Duodenal mucosa (tissue), 2 donors: ENCODE data around the gene PDZD2.
"Not testable (repeated sequence)": the region's sequence is repeated elsewhere in the genome, so short reads cannot be mapped to it uniquely, and the experiment has no call there.

Experiments used
- H3K27ac ChIP-seq: one replicate; pipeline ENCODE4 v1.7.0; 2013; ENCODE audit warnings: low read depth, low read length
- H3K27me3 ChIP-seq, 2 donors: one replicate each; pipeline ENCODE4 v1.7.0; 2013; ENCODE audit warnings: low read length in 2 of 2, control low read depth in 1 of 2; ENCODE audit not compliant: insufficient read depth in 2 of 2, control insufficient read depth in 1 of 2
- H3K36me3 ChIP-seq, 2 donors: one replicate each; pipeline ENCODE4 v1.7.0; 2013; ENCODE audit warnings: low read length in 2 of 2, control low read depth in 1 of 2; ENCODE audit not compliant: insufficient read depth in 2 of 2, control insufficient read depth in 1 of 2
- H3K4me1 ChIP-seq, 2 donors: one replicate each; pipeline ENCODE4 v1.7.0; 2013; ENCODE audit warnings: low read length in 2 of 2, control low read depth in 1 of 2; ENCODE audit not compliant: insufficient read depth in 2 of 2, control insufficient read depth in 1 of 2
- H3K4me3 ChIP-seq, 2 donors: one replicate each; pipeline ENCODE4 v1.7.0; 2013; ENCODE audit warnings: low read length in 2 of 2, low read depth in 1 of 2
- H3K9ac ChIP-seq, 2 donors: one replicate each; pipeline ENCODE4 v1.7.0; 2013; ENCODE audit warnings: low read length in 2 of 2, low read depth in 1 of 2
- H3K9me3 ChIP-seq, 2 donors: one replicate each; pipeline ENCODE4 v1.7.0; 2013; ENCODE audit warnings: low read length in 2 of 2, control low read depth in 1 of 2; ENCODE audit not compliant: control insufficient read depth in 1 of 2

The PDZD2 gene

DNA sequence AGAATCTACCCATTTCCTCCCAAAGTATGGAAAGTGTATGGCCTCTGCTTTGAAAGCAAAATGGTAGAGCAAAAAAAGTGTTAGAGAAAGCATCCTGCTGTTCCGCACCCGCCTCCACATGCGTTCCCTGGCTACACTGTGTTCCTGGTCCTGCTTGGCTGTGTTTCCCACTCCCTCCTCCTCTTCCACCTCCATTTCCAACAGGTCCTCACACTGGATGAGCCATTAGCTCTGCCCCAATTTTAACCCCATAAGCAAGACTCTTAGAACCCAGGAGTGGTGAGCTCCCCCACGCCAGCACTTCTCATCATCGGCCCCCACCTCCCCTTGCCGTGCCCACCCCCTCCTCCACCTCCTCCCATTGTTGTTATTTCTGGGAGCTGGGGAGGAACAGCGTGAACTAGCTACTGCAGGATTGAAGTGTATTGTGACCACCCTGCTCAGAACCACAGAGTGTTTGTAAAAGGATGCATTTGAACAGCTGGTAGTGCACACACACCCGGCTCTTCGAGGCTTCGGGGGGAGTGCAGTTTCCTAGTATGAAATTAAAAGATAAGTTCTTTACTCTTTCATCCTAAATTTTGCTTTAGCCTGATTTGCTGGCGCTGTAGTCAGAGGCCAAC, 120.0 kb downstream of the PDZD2 start:
- H3K27ac ChIP-seq = no peak overlapping the region
- H3K36me3 ChIP-seq = no peaks in the 10 kb centered on the region

DNA sequence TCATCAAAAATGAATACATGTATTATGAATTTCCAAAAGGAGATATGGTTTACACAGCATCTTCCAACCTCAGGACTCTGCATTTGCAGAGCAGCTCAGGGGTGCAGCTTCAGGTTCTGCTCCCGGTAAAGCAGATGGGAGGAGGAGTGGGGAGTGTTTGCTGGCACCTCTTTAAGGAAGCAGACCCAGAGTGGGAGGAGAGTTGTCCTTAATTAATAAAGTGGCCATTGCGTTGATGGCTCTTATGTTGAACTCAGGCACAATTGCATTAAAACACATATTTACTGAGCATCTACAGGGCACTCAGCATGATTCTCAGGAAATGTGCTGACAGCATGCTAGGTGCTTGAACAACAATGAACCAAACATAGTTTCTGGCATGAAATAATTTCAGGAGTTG, 121.0 kb downstream of the PDZD2 start:
- H3K36me3 ChIP-seq = no peaks in the 10 kb centered on the region
- H3K9ac ChIP-seq = no peak overlapping the region
- no peak overlapping the region for H3K27ac ChIP-seq
- no peaks in the 10 kb centered on the region for H3K4me1 ChIP-seq
- H3K27me3 ChIP-seq = no peaks in the 10 kb centered on the region
- no peak overlapping the region for H3K4me3 ChIP-seq
- no peaks in the 10 kb centered on the region for H3K9me3 ChIP-seq

More for the DNA sequence above, 120.0 kb downstream of the PDZD2 start:
- H3K4me3 ChIP-seq = no peak overlapping the region
- no peak overlapping the region for H3K9ac ChIP-seq
- H3K27me3 ChIP-seq = no peaks in the 10 kb centered on the region
- no peaks in the 10 kb centered on the region for H3K4me1 ChIP-seq
- no peaks in the 10 kb centered on the region for H3K9me3 ChIP-seq

DNA sequence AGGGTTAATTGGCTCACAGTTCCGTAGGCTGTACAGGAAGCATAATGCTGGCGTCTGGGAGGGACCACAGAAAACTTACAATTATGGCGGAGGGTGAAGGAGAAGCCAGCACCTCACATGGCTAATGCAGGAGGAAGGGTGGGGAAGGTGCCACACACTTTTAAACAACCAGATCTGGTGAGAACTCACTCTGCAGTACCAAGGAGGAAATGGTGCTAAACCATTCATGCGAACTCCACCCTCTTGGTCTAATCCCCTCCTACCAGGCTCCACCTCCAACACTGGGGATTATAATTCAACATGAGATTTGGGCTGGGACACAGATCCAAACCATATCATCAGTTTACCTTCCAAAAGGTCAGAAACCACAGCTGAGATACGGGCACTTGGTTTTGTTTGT, 122.9 kb downstream of the PDZD2 start:
- no peaks in the 10 kb centered on the region for H3K27me3 ChIP-seq
- H3K4me1 ChIP-seq = no peaks in the 10 kb centered on the region
- no peak overlapping the region for H3K4me3 ChIP-seq
- no peaks in the 10 kb centered on the region for H3K9me3 ChIP-seq
- no peak overlapping the region for H3K9ac ChIP-seq
- no peak overlapping the region for H3K27ac ChIP-seq
- H3K36me3 ChIP-seq = no peaks in the 10 kb centered on the region

DNA sequence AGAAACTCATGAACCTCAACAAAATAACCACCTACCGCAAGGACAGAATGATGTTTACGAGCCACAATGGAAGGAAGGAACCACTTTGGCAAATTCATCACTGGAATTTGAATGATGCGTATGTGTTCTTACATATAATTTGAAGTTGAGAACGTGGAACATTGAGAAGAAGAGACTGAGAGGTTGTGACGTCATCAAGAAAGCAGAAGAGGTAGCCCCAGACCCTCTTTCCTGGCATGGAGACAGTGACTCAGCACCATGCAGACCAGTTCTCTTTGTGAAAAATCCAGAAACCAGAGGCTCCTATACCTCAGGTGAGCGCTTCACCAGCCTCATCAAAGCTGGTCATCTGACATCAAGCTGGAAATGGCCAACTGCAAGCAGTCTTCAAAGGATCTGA, 124.5 kb downstream of the PDZD2 start:
- H3K9me3 ChIP-seq = no peaks in the 10 kb centered on the region
- H3K9ac ChIP-seq = no peak overlapping the region
- no peaks in the 10 kb centered on the region for H3K4me1 ChIP-seq
- H3K4me3 ChIP-seq = no peak overlapping the region
- no peak overlapping the region for H3K27ac ChIP-seq
- no peaks in the 10 kb centered on the region for H3K36me3 ChIP-seq
- H3K27me3 ChIP-seq = no peaks in the 10 kb centered on the region

DNA sequence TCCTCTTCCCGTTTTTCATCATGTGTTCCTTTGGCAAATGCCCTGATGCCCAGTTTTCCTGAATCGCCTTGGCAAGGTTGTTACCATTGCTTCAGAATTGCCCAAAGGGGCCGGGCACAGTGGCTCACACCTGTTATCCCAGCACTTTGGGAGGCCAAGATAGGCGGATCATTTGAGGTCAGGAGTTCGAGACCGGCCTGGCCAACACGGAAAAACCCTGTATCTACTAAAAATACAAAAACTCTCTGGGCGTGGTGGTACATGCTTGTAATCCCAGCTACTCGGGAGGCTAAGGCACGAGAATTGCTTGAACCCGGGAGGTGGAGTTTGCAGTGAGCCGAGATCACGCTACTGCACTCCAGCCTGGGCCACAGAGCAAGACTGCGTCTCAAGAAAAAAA, 125.8 kb downstream of the PDZD2 start:
- H3K27ac ChIP-seq, H3K36me3 ChIP-seq, H3K9ac ChIP-seq, H3K27me3 ChIP-seq, H3K4me1 ChIP-seq, H3K4me3 ChIP-seq, H3K9me3 ChIP-seq: not testable (repeated sequence)

DNA sequence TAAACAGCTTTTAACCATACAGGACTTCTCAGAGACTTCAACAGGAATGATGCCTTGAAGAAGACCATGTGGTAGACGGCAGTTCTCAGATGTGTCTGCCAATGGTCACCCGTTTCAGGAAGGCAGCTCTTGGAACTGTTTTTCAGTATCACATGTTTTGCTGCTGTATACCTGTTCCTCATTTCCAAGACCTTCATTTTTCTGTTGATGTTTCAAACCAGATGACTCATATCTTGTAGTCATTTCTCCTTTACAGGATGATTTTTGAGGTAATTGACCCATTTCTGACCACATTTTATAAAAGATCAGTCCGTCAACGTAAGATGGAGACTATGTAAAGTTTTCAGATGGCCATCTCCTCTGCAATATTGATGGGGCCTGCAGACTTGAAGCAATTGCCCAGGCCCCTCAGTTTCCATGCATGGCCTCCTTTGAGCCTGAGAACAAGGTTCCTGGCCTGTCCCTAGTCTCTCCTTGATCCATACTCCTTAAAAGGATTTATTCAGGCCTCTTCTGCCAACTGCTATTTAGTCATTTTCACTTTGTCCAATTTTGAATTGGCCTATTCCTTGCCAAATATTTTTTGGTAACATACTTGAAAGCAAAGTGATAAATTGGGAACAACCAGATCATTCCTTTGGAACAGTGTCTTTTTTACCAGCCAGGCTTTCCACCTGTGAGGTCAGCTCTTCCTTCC, 128.6 kb downstream of the PDZD2 start:
- H3K9me3 ChIP-seq = no peaks in the 10 kb centered on the region
- no peak overlapping the region for H3K4me3 ChIP-seq
- no peaks in the 10 kb centered on the region for H3K4me1 ChIP-seq
- H3K27me3 ChIP-seq = no peaks in the 10 kb centered on the region
- no peak overlapping the region for H3K9ac ChIP-seq
- H3K27ac ChIP-seq = no peak overlapping the region
- H3K36me3 ChIP-seq = no peaks in the 10 kb centered on the region

DNA sequence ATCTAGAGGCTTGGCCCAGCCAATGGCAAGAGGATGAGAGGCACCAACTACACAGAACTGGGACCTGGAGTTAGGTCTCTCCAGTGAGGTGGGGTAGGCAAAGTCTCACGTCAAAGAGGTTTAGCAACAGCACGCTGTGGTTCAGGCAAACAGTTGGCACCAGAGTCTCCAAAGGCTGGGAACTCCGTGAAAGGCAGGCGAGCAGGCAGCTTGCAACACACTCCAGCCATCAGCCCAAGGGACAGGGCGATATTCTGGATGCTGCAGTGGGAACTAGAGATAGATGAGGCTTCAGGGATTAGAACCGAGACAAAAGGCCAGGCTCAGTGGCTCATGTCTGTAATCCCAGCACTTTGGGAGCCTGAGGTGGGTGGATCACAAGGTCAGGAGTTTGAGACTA, 129.1 kb downstream of the PDZD2 start:
- Histone ChIP-seq H3K27me3 (no peaks in the 10 kb centered on the region), H3K4me3 (no peak overlapping the region), H3K27ac (no peak overlapping the region), H3K36me3 (no peaks in the 10 kb centered on the region), H3K9me3 (no peaks in the 10 kb centered on the region), H3K4me1 (no peaks in the 10 kb centered on the region), H3K9ac (no peak overlapping the region)

DNA sequence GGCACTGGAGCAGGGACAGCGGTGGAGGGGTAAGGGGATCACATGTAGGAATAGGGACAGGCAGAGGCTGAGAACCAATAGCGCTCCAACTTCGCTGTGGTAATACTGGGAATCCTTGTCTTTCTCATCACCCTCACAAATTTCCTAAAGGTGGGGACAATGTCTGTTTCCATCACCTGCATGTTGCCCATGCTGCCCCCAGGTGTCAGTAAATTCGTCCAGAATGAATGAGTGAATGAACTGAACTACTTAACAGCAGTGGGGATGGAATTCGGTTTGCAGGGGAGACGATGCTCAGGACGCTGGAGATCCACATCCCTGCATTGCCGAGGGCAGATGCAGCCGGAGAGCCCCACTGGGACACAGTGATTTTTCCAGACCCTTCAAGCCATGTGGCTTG, 129.9 kb downstream of the PDZD2 start:
- Histone ChIP-seq H3K36me3 (no peaks in the 10 kb centered on the region), H3K9me3 (no peaks in the 10 kb centered on the region), H3K4me1 (no peaks in the 10 kb centered on the region), H3K27ac (no peak overlapping the region), H3K9ac (no peak overlapping the region), H3K4me3 (no peak overlapping the region), H3K27me3 (no peaks in the 10 kb centered on the region)

DNA sequence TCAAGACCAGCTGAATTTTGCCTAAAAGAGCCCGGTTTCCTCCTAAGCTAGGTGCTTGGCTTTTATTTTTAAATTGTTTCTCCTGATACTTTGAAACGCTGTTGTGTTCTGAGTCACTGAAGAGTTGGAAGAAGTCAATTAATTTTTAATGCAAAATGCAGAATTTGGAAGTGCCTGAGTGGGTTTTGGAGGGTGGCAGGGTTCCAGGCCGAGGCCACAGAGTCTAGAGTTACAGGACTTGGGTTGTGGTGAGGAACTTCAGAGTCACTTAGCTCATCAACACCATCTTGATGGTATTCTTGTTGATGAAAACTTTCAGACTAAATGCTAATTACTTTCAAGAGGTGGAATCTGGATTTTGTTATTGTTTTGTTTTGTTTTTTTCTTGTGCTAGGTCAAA, 130.6 kb downstream of the PDZD2 start:
- H3K4me1 ChIP-seq = no peaks in the 10 kb centered on the region
- no peaks in the 10 kb centered on the region for H3K9me3 ChIP-seq
- no peak overlapping the region for H3K4me3 ChIP-seq
- H3K27me3 ChIP-seq = no peaks in the 10 kb centered on the region
- no peaks in the 10 kb centered on the region for H3K36me3 ChIP-seq
- no peak overlapping the region for H3K9ac ChIP-seq
- H3K27ac ChIP-seq = no peak overlapping the region

DNA sequence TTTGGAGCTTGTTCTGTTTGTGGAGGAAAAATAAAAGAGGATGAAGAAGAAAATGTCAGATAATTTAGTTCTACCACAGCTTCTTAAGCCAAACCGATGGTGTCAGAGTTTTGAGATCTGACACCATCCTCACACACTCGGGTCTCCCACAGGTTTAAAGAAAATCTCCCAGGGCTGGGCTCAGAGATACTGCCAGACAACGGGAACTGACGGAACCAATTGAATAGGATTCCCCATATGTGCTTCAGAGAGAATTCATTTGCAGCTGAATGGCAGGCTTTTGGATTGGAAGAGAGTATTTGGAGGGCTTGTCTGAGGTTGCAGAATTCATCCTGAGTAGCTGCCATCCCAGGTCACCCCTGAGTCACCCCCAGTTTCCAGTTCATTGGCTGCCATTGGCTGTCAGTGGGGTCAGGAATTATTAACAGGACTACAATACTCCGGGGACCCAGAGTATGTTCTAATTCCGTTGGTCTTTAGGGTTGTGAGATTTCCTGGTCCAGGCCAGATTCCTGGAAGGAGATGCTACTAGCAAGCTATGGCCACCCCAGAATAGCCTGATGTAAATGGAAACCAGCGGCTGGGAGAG, 131.3 kb downstream of the PDZD2 start:
- H3K9me3 ChIP-seq = no peaks in the 10 kb centered on the region
- H3K4me1 ChIP-seq = no peaks in the 10 kb centered on the region
- H3K27me3 ChIP-seq = no peaks in the 10 kb centered on the region
- H3K36me3 ChIP-seq = no peaks in the 10 kb centered on the region
- H3K9ac ChIP-seq = no peak overlapping the region
- H3K4me3 ChIP-seq = no peak overlapping the region
- no peak overlapping the region for H3K27ac ChIP-seq
